ENCODE results near the gene INCA1.

INCA1 gene

DNA sequence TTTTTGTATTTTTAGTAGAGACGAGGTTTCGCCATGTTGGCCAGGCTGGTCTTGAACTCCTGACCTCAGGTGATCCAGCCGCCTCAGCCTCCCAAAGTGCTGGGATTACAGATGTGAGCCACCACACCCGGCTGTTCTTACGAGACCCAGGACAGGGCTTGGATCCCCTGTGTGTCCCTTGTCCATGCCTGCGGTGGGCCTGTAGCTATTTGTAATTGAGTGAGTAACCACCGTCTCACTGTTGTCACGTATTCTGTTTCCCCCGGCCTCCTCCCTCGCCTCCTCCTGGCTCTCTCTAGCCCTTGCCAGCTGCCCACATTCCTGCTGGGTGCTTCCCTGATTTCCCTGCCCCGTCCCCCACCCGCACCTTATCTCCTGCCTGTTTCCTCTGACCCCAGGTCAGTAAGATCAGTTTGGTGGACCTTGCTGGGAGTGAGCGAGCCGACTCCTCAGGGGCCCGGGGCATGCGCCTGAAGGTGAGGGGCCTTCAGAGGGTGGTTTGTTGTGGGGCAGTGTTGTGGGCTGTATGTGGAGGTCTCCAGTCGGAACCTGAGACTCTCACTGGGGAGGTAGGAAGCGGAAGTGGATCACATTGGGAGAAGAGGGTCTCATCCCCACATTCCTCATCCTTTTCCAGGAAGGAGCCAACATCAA lies 6.0 kb upstream of the INCA1 start:
- DNase-seq, result no peak

DNA sequence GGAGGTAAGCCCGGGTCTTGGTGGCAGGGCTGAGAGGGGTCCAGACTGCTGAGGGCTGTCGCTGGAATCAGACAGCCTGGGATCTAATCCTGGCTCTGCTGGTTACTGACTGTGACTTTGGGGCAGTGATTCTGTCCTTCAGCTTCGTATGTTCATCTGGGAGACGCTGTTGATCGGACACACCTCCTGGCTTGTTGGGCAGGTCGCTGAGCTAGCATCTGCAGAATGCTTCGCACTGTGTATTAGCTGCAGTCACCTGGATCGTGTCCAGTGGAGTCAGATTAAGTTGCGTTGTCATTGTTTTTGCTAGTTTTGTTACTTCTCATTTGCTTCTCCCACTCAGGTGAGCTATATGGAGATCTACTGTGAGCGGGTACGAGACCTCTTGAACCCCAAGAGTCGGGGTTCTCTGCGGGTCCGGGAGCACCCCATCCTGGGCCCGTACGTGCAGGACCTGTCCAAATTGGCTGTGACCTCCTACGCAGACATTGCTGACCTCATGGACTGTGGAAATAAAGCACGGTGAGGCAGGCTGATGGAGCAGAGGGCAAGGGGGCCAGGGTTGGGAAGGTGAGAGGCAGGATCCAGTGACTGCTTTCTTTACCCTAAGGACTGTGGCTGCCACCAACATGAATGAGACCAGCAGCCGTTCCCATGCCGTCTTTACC lies 4.9 kb upstream of the INCA1 start:
- no peak for DNase-seq

DNA sequence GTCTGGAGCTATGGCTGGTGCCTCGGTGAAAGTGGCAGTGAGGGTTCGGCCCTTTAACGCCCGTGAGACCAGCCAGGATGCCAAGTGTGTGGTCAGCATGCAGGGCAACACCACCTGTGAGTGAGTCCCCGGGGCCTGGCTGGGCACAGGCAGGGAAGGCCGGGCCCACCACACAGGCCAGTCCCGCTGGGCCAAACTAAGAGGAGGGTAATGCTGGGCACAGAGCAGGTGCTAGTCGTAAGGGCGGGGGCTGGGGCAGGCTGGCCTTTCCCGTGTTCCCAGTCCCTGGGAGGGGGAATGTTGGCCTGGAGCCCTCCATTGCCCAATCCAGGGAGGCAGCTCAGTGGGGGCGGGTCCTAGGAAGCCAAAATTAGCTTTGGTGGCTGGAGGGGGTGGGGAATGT lies 2.9 kb upstream of the INCA1 start:
- DNase-seq, result peak; percentile 32

DNA sequence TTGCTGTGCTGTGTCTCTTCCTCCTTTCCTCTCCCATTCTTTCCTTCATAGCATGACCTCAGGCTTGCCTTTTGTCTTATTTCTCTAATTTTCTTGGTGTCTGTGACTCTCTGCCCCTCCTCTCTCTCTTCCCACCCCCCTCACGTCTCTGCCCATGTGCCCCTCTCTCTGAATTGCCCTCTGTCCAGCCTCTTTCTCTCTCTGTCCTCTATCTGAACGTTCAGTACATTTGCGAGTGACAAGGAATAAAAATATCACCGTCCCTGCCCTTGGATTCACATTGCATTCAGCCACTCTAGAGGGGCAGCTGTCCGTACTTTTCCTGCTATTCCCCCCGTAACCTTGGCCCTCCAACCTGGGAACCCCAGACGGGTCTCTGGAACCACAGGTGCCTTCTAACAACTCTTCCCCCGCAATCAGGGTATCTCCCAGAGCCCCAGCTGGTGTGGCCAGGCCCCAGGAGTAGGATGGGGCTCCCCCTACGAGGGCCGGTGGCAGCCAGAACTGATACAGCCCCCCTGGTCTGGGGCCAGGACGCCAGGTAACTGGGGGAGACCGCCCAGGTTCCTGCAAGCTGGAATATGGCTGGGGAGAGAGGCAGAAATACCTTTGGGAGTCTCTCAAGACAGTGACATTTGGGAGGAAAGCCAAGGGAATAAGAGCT lies 2.2 kb upstream of the INCA1 start:
- no peak for DNase-seq

DNA sequence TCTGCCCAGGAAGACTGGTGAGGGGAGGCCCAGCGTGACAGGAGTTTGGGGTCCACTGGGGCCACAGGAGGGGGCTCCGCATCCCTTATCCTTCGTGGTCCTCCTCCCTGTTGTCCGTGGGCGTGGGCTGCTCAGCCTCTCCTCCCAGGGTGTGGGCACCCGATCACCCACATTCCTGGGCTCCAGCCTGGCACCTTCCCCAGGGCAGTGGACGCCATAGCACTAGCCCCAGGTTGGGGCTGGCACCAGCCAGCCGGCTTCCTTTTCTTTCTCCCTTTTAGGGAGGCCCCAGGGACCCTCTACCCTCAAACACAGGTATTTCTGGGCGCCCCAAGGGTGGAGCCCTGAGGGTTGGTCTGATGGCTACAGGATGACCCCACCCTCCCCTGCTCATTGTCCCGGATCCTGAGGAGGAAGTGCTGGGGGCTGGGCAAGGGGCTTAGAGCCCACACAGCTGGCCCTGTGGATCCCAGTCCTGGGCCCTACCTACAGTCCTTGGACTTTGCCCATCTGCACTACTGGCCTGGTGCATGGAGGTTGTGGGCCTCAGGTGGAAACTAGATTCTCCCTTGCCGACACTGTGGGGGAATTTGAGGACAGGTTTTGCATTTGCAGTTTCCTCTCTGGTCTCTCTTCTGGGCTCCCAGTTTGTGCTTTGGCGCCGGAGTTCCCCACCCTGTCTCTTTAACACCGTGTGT lies 1.6 kb upstream of the INCA1 start:
- no peak for DNase-seq

DNA sequence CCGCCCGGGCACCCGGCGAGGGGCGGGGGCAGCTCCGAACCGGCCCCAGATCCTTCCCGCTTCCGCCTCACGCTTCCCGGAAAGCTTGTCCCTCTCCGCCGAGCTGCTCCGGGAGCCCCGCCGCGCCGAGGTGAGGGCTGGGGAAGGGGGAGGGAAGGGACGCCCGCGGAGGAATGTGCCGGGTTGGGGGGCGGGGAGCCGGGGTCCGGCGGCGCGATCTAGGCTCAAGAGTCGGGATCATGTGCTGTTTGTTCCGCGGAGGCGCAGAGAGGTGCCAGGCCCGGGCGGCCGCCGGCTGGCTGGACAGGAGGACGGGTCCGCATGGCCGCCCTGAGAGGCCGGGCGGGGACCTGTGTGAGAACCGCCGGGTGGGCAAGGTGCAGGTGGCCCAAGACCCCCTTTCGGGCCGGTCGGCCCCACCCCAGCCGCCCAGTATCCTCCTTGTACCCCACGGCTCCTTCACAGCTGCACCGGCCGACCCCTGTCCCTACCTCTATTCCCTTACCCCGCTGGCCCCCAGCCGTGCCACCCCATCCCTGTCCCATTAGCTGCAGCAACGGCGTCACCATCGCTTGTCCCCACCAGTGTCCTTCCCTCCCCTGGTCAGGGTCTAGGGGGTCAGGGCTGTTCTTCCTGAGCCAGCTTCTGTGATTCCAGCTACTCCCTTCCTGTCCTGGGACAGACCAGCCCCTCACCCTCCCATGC lies 857 bp upstream of the INCA1 start:
- no peak for DNase-seq

DNA sequence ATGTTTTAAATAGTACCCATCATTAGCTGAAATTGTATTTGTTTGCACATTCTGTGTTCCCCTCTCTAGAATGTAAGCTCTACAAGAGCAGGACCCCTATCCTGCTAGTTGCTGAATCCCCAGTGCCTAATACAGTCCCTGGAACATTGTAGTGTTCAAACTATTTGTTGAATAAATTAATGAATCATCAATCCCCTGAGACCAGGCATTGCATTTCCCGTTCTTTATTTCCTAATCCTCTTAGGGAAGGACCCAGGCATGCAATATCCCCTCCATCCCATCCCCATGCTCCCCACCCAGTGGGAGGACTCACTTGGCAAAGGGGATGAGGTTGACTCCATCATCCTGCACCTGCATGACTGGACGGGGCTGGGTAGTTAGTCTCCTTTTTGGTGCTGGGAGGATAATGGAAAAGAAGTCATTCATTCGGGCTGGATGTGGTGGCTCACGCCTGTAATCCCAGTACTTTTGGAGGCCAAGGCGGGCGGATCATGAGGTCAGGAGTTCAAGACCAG lies 3.2 kb downstream of the INCA1 start:
- DNase-seq, result no peak

DNA sequence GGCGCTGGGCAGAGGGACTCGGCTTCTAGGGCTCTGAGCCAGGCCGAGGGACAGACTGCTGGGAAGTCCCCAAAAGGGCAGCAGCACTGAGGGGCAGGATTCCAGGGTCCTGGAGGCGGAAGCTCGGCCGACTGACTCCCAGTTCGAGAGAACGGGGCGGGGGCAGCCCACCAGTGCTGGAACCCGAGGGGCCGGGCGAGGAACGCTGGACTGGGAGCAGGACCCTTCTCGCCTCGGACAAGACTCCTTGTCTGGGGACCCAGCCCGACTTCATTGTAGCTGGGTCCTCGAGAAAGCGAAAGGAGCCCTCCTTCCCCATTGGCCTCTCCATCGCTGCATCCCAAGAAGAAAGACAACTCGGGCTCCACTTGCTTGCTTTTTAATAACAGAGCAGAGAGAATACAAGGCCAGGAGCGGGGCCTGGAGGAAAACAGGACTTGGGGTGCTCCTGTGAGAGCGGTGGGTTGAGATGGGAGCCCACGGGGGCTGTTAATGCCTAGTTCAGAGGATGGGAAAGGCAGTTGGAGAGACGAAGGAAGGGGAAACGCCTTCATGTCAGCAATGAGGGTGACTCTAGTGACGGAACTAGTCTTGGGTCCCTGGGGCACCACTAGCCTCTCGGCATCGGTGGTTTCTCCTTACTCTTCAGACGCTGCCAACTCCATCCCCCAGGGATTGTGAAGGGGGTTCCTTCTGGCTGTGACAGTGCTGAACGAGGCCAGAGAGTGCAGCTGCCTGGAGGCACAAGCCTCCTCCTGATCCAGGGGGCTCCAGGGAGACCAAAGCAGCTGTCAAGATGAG lies 9.4 kb downstream of the INCA1 start:
- DNase-seq, result no peak

DNA sequence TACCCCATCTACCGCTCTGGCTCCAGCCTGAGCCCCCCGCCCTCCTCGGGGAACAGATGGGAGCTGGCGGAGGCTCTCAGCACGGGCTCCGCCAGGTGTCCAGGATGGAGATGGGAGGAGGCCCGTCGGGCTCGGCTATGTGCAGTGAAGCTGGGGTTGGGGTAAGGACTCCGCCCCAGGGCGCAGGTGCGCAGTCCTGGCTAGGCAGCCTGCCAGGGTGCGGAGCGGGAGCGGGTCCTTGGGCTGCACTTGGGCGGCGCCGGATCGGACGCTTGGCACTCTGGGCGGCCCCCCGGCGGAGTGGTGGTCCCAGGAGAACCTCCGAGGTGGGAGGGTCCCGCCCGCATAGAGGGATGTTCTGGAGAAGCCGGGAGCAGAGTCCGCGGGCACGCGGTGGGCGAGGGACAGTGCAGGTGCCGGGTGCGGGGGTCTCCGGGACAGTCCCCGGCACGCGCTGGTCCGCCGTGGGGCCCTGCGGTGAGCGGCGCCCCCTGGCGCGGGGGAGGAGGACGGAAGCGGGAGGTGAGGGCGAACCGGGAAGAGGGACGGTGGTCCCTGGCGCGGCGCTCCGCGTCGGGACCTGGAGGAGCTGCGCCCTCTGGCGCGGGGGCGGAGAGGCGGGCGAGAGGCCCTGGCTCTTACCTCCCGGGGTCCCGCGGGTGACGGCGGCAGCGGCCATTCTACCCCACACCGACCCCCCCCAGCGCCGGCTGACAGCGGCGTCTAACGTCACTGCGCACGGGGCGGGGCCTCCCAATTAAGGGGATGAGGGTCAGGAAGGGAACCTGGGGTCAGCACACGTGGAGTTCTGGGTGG lies 10.2 kb downstream of the INCA1 start, which contains the start of gene CAMTA2:
Gene CAMTA2 (minus strand): TSS at position 725 of the 816 bp plus-strand sequence. CDS start 1,453 bp downstream, outside the sequence.
- DNase-seq, result peak; percentile 84

DNA sequence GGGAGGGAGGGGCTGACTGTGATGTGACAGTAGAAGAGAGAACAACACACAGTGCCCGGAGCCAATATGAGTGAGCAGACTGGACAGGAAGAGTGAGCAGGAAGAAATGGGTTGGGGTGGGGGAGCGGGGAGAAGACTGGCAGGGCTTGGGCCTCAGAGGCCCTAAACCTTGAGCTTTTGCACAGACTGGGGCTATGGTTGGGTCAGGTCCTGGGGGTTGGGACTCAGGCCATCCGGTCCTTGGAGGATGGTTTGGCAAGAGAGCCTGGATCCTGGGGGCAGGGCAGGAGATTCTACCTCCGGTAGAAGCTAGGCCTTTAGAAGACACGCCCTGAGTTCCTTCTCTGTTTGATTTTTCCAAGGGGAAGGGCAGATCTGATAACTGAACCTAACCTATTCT lies 10.9 kb downstream of the INCA1 start:
- no peak for DNase-seq

DNA sequence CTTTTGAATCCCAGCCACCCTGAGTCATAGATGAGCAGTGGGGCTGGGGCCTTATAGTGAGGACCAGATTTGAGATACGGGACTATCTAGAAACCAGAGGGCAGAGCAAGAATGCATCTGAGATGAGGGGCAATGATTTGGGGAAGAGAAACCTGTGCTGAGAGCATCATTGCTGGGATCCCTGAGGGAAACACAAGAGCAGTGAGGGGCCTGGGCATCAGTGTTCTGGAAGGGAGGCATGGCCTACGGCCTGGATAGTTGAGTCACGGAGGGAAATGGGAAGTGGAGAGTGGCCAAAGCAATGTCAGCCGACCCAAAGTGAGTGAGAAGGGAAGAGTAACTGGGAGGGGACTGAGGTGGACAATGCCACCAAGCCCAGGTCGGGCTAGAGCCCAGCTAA lies 15.0 kb downstream of the INCA1 start:
- peak; percentile 37 for DNase-seq

DNA sequence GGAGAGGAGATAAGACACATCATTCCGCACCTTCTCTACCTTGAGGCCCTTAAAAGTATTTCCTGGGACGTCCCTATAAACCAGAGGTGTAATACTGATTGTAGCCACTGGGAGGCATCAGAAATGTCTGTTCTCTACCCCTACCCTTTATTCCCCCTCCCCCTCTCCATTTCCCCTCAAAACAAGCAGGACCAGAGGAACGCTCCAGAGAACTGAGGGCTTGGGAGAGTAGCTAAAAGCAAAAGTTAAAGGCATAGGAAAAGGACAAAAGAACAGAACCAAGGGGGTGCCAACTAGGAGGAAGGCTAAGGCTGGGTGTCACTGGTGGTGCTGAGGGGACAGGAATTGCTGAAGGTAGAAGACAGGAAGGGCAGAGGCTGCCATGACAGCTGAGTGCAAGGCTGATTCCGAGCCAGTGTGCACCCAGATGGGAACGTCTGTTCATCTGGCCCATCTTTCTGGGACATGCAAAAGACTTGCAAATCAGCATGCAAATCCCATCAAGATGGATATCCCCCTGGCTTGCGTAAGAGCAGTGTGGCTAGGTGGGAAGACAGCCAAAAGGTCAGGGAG lies 16.6 kb downstream of the INCA1 start:
- DNase-seq, result peak; percentile 62

DNA sequence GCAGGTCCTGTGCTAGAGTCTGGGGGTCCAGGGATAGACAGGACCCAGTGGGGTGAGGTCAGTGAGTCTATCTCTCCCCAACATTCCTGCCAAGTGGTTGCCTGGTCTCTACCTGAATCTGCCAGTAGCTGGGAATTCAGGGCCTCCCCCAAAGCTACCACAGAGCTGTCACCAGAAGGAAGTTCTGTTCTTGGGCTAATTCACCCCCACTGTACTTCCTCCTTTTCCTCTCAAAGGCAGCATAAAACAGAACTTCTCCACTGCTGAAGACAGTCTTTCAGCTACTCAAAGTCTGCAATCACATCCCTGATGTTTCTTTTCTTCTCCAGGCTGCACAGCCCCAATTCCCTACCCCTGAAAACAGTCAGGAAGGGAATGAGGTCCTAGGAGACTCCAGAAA lies 18.6 kb downstream of the INCA1 start:
- no peak for DNase-seq

DNA sequence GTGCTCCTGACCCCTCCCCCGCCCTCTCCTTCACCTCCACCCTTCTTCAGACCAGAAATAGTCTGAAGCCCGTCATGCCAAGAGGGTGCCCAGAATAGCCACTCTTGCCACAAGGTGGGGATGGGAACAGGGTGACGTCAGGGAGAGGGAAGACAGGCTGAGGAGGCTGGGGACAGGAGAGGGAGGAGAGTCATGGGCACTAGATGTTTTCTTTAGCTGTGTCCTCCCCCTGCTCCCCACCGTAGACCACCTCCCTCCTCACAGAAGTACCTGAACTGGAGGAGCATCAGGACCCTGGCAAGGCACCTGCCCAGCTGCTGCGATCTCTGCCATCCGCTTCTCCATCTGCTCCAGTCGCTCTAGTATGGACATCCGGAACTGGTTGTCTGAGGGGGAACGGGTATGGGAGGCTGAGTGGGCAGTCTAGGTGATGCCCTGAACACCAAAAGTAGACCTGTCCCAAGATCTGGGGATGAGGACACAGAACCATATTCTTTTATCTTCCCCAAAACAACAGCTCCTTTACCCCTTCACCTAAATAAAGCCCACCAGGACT lies 23.1 kb downstream of the INCA1 start:
- DNase-seq, result no peak

DNA sequence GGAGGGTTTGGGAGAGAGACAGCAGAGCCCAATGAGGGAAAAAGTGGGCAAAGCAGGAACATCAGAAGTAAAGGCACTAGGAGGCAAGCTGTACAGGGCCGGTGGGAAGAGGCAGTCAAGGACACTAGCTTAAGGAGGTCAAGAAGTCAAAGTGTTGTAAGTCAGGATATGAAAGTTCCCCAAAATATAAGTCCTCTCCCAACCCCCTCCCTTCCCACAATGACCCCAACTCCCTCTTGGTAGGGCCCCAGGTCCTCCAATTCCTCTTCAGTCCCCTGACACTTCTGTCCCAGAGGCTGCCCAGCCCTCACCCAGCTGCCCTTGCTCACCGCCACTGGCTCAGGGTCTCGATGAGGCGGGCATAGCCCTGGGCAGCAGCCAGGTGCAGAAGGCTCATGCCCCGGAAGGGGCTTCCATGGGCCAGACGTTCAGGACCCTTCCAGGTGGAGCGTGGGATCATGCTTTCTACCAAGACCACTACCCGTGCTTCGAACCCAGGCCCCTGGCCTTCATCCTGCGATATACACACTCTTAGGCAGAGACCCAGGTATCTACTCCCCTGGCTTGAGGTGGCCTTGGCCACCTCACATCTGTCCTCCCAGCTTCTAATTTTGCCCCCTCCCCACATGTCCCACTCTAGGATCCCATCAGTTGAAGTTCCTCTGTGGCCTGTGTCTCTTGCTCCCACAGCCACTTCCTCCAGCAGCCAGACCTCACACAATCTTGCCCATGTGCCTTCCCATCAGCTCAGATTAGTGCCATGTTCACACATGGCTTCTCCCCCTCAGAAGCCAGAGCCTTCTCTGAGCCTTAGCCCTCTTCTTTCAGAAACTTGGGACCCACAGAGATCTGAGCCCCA lies 23.8 kb downstream of the INCA1 start:
- no peak for DNase-seq

DNA sequence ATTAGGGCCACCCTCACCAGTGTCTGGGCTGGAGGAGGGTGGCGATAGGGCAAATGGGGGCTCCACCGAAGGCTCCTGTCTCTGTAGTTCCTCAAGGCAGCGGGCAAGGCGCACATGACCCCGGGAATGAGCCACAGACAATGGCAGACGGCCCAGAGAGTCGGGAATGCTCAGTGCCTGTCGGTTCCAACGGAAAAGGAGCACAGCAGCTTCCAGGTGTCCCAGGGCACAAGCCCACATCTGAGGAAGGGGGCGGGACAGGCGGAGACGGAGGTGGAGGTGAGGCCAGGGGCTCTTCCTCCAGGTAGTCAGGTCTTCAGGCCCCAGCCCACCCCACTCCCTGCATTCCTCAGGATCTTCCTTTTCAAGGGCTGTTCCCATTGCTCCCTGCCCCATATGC lies 24.6 kb downstream of the INCA1 start:
- no peak for DNase-seq

DNA sequence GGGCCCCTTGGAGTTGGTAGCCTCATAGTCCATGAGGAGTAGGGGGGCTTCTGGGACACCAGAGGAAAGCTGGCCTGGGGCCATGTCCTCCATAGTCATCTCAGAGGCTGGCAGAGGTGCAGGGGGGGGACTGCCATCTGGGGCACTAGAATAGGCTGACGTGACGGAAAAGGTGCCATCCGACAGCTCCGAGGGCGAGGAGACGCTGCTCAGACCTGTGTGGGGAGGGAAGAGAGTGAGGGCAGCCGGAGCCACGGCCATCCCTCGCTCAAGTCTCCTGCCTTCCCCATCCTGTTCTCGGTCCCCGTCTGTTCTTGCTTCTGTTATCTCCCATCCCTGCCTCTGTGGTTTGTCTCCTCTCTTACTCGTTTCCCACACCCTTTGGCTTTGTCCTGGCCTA lies 25.0 kb downstream of the INCA1 start:
- DNase-seq, result no peak

DNA sequence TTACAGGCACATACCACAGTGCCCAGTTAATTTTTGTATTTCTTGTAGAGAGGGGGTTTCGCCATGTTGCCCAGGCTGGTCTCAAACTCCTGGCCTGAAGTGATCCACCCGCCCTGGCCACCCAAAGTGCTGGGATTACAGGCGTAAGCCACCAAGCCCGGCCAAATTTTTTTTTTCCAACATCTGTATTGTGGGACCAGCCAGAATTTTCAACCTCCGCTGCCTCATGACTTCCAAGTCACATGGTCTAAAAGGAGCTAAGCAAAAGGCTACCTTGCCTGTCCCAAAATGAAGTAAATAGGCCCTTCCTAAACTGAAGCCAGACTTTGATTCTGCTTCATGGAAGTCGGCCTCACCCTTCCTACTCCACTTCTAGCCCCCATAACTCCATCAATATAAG lies 25.5 kb downstream of the INCA1 start:
- DNase-seq, result no peak

DNA sequence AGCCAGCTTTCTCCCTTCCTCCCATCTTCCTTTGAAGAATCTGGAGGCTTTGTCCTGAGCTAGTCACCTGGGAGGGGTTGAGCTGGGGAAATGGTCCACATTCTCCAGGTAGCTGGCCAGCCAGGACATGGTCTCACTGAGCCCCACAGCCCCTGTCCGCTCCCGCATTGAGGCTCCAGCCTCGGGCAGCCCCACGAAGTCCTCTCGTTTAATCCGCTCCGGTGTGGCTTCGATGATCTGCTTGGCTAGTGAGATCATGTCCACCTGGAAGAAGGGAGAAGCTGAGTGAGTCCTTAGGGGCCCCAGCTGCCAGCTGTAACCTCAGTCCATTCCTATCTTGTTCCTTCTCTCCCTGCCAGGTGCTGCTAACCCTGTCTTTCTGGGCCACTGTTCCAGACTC lies 27.0 kb downstream of the INCA1 start:
- no peak for DNase-seq
